Measurements from ENCODE around the gene SRGAP3.
A peak's percentile ranks its signal among the peaks of the same experiment; 100 is the strongest.
"Not testable (repeated sequence)": the region's sequence is repeated elsewhere in the genome, so short reads cannot be mapped to it uniquely, and the experiment has no call there.

SRGAP3 gene

DNA sequence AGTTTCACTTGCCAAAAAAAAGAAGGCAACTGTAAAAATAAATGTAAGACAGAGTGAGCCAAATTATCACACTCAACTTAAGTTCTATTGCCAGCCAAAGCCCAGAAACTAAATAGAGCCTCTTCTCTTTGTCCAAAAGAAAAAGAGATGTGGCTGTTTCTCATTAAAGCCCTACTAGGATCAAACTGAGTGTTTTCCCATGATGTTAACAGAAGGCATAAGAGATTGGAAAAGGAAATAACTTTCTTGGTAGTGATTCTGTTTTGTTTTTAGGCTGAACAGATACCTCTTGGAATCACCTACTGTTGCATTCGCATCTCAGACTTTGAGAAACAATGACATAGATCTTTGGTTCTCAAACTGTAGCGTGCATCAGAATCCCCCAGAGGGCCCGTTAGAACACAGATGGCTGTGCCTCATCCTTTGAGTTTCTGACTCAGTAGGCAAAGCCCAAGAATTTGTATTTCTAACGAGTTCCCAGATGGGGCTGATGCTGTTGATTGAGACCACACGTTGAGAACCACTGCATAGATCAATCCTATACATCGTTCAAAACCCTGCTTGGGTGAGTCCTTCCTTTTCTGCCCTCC is 42.5 kb upstream of the SRGAP3 start:
- TF ChIP-seq, protein P1, sequence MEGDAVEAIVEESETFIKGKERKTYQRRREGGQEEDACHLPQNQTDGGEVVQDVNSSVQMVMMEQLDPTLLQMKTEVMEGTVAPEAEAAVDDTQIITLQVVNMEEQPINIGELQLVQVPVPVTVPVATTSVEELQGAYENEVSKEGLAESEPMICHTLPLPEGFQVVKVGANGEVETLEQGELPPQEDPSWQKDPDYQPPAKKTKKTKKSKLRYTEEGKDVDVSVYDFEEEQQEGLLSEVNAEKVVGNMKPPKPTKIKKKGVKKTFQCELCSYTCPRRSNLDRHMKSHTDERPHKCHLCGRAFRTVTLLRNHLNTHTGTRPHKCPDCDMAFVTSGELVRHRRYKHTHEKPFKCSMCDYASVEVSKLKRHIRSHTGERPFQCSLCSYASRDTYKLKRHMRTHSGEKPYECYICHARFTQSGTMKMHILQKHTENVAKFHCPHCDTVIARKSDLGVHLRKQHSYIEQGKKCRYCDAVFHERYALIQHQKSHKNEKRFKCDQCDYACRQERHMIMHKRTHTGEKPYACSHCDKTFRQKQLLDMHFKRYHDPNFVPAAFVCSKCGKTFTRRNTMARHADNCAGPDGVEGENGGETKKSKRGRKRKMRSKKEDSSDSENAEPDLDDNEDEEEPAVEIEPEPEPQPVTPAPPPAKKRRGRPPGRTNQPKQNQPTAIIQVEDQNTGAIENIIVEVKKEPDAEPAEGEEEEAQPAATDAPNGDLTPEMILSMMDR (IDR thresholded peaks at IDR 0.05; ENCODE audit: insufficient read depth, low read depth, low read length, missing control alignments): no peak
- no peak for DNase-seq (ENCODE audit: low read depth)
- H3K4me3 ChIP-seq (ENCODE audit: low read depth, low read length): no peak overlapping the region

DNA sequence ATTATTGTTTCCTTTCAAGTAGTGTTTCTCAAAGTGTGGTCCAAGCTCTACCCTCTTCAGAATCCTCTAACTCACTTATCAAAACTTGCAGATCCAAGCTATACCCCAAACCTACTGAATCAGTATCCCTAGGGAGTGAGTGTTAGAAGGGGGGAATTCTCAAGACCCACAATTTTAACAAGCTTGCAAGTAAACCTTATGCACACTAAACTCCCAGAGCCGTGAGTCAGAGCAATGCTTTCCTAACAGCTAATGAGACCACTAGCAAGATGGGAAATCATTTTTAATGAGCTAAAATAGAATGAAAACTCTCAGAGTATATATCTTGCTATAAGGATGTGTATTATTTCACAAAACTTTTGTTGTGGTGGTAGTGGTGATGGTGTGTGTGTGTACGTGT is 41.1 kb upstream of the SRGAP3 start:
- no peak overlapping the region for H3K4me3 ChIP-seq (ENCODE audit: low read depth, low read length)
- TF ChIP-seq, protein P1 (IDR thresholded peaks at IDR 0.05; ENCODE audit: insufficient read depth, low read depth, low read length, missing control alignments): no peak
- no peak for DNase-seq (ENCODE audit: low read depth)

DNA sequence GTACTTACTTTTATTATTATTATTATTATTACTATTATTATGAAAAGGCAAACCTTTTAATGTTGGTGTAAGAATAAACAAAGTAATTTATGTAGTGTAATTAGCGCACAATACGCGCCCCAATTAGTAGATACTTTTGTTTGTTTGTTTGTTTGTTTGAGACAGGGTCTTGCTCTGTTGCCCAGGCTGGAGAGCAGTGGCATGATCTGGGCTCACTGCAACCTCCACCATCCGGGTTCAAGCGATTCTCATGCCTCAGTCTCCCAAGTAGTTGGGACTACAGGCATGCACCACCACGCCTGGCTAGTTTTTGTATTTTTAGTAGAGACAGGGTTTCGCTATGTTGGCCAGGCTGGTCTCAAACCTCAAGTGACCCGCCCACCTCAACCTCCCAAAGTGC is 32.1 kb upstream of the SRGAP3 start:
- H3K4me3 ChIP-seq (ENCODE audit: low read depth, low read length): not testable (repeated sequence)

DNA sequence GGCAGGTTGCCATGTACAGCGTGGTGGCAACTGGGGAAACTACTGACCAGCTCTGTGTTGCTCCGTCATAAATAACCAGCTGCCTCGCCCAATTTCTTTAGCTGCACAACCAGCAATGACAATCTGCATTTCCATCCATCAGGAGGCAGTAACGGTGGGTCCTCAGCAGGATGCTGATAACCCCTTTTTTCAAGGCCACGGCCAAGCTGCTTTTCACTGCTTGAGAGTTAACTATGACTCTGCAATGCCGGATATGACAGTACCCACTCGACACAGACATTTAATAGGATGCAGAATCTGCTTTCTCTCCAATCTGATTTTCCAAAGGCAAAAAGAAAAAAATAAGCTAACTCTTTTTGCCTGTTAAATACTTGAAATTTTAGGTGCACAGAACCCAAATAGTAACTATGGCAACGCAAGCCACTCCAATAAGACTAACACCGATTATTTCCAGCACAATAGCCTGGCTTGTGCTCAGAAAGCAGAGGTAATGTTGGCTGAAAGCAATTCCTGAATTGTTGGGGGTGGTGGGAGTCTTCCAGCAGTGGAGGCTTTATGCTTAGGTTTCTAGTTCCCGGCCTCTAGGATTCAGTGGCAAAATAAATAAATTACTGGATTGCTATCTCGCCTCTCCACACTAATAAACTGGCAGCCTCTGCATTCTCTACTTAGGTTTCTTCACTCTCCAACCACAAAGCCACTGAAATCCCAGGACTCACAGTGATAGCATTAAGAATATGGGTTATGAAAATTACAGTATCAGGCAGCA is 31.2 kb upstream of the SRGAP3 start:
- no peak overlapping the region for H3K4me3 ChIP-seq (ENCODE audit: low read depth, low read length)
- DNase-seq (ENCODE audit: low read depth): no peak
- TF ChIP-seq, protein P1 (IDR thresholded peaks at IDR 0.05; ENCODE audit: insufficient read depth, low read depth, low read length, missing control alignments): no peak

More for the DNA sequence above, 32.1 kb upstream of the SRGAP3 start:
- DNase-seq (ENCODE audit: low read depth): not testable (repeated sequence)

DNA sequence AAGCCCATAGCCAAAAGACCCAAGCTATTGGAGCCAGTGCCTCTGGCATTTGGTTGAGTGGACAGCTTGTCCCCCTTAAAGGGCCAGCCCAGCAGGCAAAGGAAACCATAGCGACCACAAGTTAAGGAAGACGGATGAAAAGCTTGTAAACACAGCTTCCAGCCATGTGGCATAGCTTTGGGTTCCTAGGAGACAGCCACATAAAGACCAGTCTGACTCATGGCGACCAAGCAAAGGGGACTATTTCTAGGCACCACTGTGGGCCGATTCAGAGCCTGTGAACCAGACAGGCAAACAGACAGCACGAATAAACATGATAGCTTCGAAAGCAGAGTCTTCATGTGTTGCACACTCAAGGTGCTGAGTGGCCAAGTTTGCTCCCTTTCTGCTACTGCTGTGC is 30.5 kb upstream of the SRGAP3 start:
- no peak overlapping the region for H3K4me3 ChIP-seq (ENCODE audit: low read depth, low read length)
- TF ChIP-seq, protein P1 (IDR thresholded peaks at IDR 0.05; ENCODE audit: insufficient read depth, low read depth, low read length, missing control alignments): no peak
- no peak for DNase-seq (ENCODE audit: low read depth)

DNA sequence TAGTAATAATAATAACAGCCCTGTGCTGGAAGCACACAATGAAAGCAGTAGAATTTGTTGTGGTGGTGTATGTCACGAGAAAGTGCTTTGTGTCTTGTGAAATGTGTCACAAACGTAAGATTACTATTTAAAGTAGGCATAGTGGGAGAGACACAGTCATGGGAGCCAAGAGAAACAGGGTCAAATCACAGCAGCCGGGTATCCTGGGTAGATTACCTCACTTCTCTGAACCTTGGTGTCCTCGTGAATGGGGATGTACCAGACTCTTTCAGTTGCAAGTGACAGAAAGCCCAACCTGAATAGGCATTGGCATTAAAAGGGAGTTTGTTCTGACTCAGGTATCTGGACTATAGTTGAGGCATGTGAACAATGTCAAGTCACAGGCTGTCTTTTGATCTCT is 29.1 kb upstream of the SRGAP3 start:
- DNase-seq (ENCODE audit: low read depth): peak; percentile 14
- TF ChIP-seq, protein P1 (IDR thresholded peaks at IDR 0.05; ENCODE audit: insufficient read depth, low read depth, low read length, missing control alignments): no peak
- H3K4me3 ChIP-seq (ENCODE audit: low read depth, low read length): no peak overlapping the region

DNA sequence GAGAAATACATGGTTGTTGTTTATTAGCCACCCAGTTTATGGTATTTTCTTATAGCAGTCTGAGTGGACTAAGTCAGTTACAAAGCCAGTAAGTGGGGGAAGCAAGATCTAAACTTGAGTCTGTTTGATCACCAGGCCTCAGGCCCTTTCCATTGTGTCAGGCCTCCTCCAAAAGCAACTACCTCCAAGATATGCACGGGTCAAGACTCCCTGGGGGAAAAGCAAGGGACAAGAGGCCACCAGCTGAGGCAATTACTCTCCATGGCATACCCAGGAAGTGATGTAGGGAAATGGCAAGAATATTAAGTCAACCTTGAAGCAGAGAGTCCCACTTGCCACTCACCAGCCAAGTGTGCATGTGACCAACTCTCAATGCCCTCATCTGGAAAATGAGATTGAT is 28.6 kb upstream of the SRGAP3 start:
- H3K4me3 ChIP-seq (ENCODE audit: low read depth, low read length): no peak overlapping the region
- TF ChIP-seq, protein P1 (IDR thresholded peaks at IDR 0.05; ENCODE audit: insufficient read depth, low read depth, low read length, missing control alignments): no peak
- DNase-seq (ENCODE audit: low read depth): no peak
